Left ventricle myocardium inferior (tissue), 1 donor: ENCODE measurements around the gene HGFAC. TPM values are rescaled to one million over a fixed set of nuclear protein-coding genes. Genes with fewer than 3 reads are reported as not detected.

ENCODE experiments used
- DNase-seq: peaks from one replicate; pipeline ENCODE4 v3.0.0-alpha.2; 2020
- H3K27ac ChIP-seq: fragments of 200-600 bp; replicated peaks from 2 replicates; pipeline ENCODE4 v1.8.0; 2021
- H3K27me3 ChIP-seq: fragments of 200-600 bp; 2 replicates; pipeline ENCODE4 v1.8.0; 2021; ENCODE audit warnings: low read depth
- H3K36me3 ChIP-seq: fragments of 200-600 bp; 2 replicates; pipeline ENCODE4 v1.8.0; 2021
- H3K4me1 ChIP-seq: fragments of 200-600 bp; 2 replicates; pipeline ENCODE4 v1.8.0; 2021
- H3K4me3 ChIP-seq: fragments of 200-600 bp; 2 replicates; pipeline ENCODE4 v1.8.0; 2021; ENCODE audit warnings: mild to moderate bottlenecking, moderate library complexity
- H3K9me3 ChIP-seq: fragments of 200-600 bp; replicated peaks from 2 replicates; pipeline ENCODE4 v1.8.0; 2021
- CTCF ChIP-seq: fragments of 200-600 bp; IDR thresholded peaks from 2 replicates; pipeline ENCODE4 v1.8.0; 2021; ENCODE audit warnings: antibody characterized with exemption, mild to moderate bottlenecking, borderline replicate concordance
- intact Hi-C: fragments of 100-400 bp; cut with micrococcal nuclease; formaldehyde crosslinking; loops from one replicate; pipeline ENCODE4 v1.11.0; 2022
- total RNA-seq: library from RNA; stranded (reverse); fragmentation: NEBNext Ultra II Directional; extraction: Animal tissue kit (Norgen Biotek cat#: 25700); gene quantifications from one replicate; pipeline ENCODE4 v1.2.1, GENCODE V29; 2021
- donor health status: DM: no; HTN: yes; CAD: no; lungs with severe emphysema.

HGFAC gene
- total RNA-seq, 1 donor from 2014 or later: 0.80 TPM

- intact Hi-C loops: no loop called here
Observed at GRCh38 chr4:3405176-3405575, 36.6 kb upstream of the HGFAC start.

GRCh38 chr4:3406021-3406420, 35.7 kb upstream of the HGFAC start:
- no peaks in the 10 kb centered on the region for H3K36me3 ChIP-seq
- no peak overlapping the region for H3K27ac ChIP-seq
- TF ChIP-seq CTCF: no peak
- peaks cover 13% of the 10 kb centered on the region for H3K4me1 ChIP-seq
- intact Hi-C loops: no loop called here
- no peaks in the 10 kb centered on the region for H3K27me3 ChIP-seq
- H3K9me3 ChIP-seq: peaks cover 10% of the 10 kb centered on the region
- DNase-seq: no peak
- H3K4me3 ChIP-seq: no peak overlapping the region

More at GRCh38 chr4:3405176-3405575, 36.6 kb upstream of the HGFAC start:
- Histone ChIP-seq H3K27me3 (no peaks in the 10 kb centered on the region), H3K4me3 (no peak overlapping the region), H3K27ac (no peak overlapping the region), H3K9me3 (peaks cover 10% of the 10 kb centered on the region), H3K36me3 (no peaks in the 10 kb centered on the region), H3K4me1 (peaks cover 13% of the 10 kb centered on the region)
- DNase-seq: no peak
- TF ChIP-seq CTCF: no peak

- DNase-seq: no peak
- intact Hi-C loops: no loop called here
- no peak for TF ChIP-seq CTCF
Observed at GRCh38 chr4:3406431-3406830, 35.3 kb upstream of the HGFAC start.

GRCh38 chr4:3407171-3407771, 34.5 kb upstream of the HGFAC start:
- Histone ChIP-seq H3K4me3 (no peak overlapping the region), H3K27ac (no peak overlapping the region), H3K36me3 (no peaks in the 10 kb centered on the region), H3K27me3 (no peaks in the 10 kb centered on the region), H3K4me1 (peaks cover 12% of the 10 kb centered on the region), H3K9me3 (peaks cover 10% of the 10 kb centered on the region)
- intact Hi-C loops: no loop called here
- DNase-seq: no peak
- no peak for TF ChIP-seq CTCF

More at GRCh38 chr4:3406431-3406830, 35.3 kb upstream of the HGFAC start:
- Histone ChIP-seq H3K4me3 (no peak overlapping the region), H3K27me3 (no peaks in the 10 kb centered on the region), H3K9me3 (peaks cover 10% of the 10 kb centered on the region), H3K36me3 (no peaks in the 10 kb centered on the region), H3K27ac (no peak overlapping the region), H3K4me1 (peaks cover 13% of the 10 kb centered on the region)

- no peaks in the 10 kb centered on the region for H3K36me3 ChIP-seq
- H3K4me1 ChIP-seq: peaks cover 7% of the 10 kb centered on the region
- no peak overlapping the region for H3K27ac ChIP-seq
- TF ChIP-seq CTCF: no peak
- H3K27me3 ChIP-seq: no peaks in the 10 kb centered on the region
- no peak overlapping the region for H3K4me3 ChIP-seq
- intact Hi-C loops: no loop called here
- H3K9me3 ChIP-seq: peaks cover 10% of the 10 kb centered on the region
- DNase-seq: no peak
Observed at GRCh38 chr4:3407930-3408792, 33.6 kb upstream of the HGFAC start.
